8988T (cell line): Measurements from ENCODE around the gene NHLRC1.
"Not testable (repeated sequence)": the region's sequence is repeated elsewhere in the genome, so short reads cannot be mapped to it uniquely, and the experiment has no call there.

Source experiments
- DNase-seq: peaks from one replicate; pipeline ENCODE4 v3.0.0; 2011

NHLRC1 gene

GRCh38 chr6:18122128-18123093 is at the start of gene NHLRC1:
Gene NHLRC1 (minus strand): TSS chr6:18122677. CDS start chr6:18122606, 71 bp downstream.
- DNase-seq = peak; percentile 66

GRCh38 chr6:18171871-18172270 is 49.4 kb upstream of the NHLRC1 start:
- DNase-seq = no peak

GRCh38 chr6:18168264-18168663 is 45.8 kb upstream of the NHLRC1 start:
- no peak for DNase-seq

- DNase-seq = no peak
These were observed 44.0 kb upstream of the NHLRC1 start for GRCh38 chr6:18166312-18167036.

GRCh38 chr6:18165751-18166150 is 43.3 kb upstream of the NHLRC1 start:
- DNase-seq = no peak

- DNase-seq = no peak
These were observed 39.9 kb upstream of the NHLRC1 start for GRCh38 chr6:18162401-18162800.

GRCh38 chr6:18161431-18161830 is 39.0 kb upstream of the NHLRC1 start:
- DNase-seq = no peak

GRCh38 chr6:18160911-18161310 is 38.4 kb upstream of the NHLRC1 start:
- DNase-seq = no peak

GRCh38 chr6:18155864-18156421 is 33.5 kb upstream of the NHLRC1 start:
- peak; percentile 62 for DNase-seq

GRCh38 chr6:18155150-18155863 is 32.8 kb upstream of the NHLRC1 start, which contains the start of gene KDM1B:
Gene KDM1B (plus strand): TSS chr6:18155422. CDS start chr6:18159896, 4,474 bp downstream.
- peak; percentile 92 for DNase-seq

- DNase-seq = no peak
These were observed 32.2 kb upstream of the NHLRC1 start, which contains the start of gene TPMT for GRCh38 chr6:18154507-18155149. Gene TPMT (minus strand): TSS chr6:18155077. CDS start chr6:18149127, 5,950 bp downstream.

- no peak for DNase-seq
These were observed 30.8 kb upstream of the NHLRC1 start for GRCh38 chr6:18153311-18153703.

- DNase-seq = no peak
These were observed 29.3 kb upstream of the NHLRC1 start for GRCh38 chr6:18151801-18152200.

- DNase-seq = not testable (repeated sequence)
These were observed 28.9 kb upstream of the NHLRC1 start for GRCh38 chr6:18151391-18151790.

- DNase-seq = no peak
These were observed 26.0 kb upstream of the NHLRC1 start for GRCh38 chr6:18148304-18149025.

GRCh38 chr6:18147616-18148015 is 25.1 kb upstream of the NHLRC1 start:
- no peak for DNase-seq

- DNase-seq = no peak
These were observed 24.7 kb upstream of the NHLRC1 start for GRCh38 chr6:18147160-18147559.

- DNase-seq = no peak
These were observed 20.0 kb upstream of the NHLRC1 start for GRCh38 chr6:18142591-18142861.

GRCh38 chr6:18141805-18142590 is 19.5 kb upstream of the NHLRC1 start:
- no peak for DNase-seq

GRCh38 chr6:18139935-18140621 is 17.6 kb upstream of the NHLRC1 start:
- no peak for DNase-seq
